ENCODE results near the gene ASCL5. TPM values are rescaled to one million over a fixed set of nuclear protein-coding genes. Genes with fewer than 3 reads are reported as not detected.
A peak's percentile ranks its signal among the peaks of the same experiment; 100 is the strongest.

Gene ASCL5
- total RNA-seq, 1 donor from 2014 or later = not detected

DNA sequence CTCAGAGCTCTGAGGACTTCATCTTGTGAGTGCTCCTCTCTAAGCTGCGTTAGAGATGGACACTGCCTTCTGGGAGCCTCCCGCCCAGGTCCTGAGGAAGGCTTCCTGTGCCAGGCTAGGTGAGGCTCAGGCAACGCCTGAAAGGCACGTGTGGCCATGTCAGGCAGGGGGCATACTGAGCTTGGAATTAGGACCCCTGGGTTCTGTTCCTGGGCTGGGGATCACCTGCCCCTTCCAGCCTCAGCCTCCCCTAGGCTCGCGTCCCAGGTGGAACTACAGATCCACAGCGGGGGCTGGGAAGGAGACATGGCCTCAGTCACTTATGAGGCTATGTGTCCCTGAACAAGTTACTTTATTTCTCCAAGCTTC, 10.0 kb upstream of the ASCL5 start:
- no peaks in the 10 kb centered on the region for H3K9me3 ChIP-seq
- no peaks in the 10 kb centered on the region for H3K27me3 ChIP-seq (ENCODE audit: low read depth)
- TF ChIP-seq, protein P1, sequence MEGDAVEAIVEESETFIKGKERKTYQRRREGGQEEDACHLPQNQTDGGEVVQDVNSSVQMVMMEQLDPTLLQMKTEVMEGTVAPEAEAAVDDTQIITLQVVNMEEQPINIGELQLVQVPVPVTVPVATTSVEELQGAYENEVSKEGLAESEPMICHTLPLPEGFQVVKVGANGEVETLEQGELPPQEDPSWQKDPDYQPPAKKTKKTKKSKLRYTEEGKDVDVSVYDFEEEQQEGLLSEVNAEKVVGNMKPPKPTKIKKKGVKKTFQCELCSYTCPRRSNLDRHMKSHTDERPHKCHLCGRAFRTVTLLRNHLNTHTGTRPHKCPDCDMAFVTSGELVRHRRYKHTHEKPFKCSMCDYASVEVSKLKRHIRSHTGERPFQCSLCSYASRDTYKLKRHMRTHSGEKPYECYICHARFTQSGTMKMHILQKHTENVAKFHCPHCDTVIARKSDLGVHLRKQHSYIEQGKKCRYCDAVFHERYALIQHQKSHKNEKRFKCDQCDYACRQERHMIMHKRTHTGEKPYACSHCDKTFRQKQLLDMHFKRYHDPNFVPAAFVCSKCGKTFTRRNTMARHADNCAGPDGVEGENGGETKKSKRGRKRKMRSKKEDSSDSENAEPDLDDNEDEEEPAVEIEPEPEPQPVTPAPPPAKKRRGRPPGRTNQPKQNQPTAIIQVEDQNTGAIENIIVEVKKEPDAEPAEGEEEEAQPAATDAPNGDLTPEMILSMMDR (IDR thresholded peaks at IDR 0.05) = no peak
- no peaks in the 10 kb centered on the region for H3K4me1 ChIP-seq
- no peak overlapping the region for H3K4me3 ChIP-seq
- H3K36me3 ChIP-seq = peaks cover 55% of the 10 kb centered on the region
- DNase-seq (no peak), ATAC-seq (peak in 1 of 2 donors; percentile 4)
- intact Hi-C loops (cut with DNase I) = no loop called here
- no peak overlapping the region for H3K27ac ChIP-seq

DNA sequence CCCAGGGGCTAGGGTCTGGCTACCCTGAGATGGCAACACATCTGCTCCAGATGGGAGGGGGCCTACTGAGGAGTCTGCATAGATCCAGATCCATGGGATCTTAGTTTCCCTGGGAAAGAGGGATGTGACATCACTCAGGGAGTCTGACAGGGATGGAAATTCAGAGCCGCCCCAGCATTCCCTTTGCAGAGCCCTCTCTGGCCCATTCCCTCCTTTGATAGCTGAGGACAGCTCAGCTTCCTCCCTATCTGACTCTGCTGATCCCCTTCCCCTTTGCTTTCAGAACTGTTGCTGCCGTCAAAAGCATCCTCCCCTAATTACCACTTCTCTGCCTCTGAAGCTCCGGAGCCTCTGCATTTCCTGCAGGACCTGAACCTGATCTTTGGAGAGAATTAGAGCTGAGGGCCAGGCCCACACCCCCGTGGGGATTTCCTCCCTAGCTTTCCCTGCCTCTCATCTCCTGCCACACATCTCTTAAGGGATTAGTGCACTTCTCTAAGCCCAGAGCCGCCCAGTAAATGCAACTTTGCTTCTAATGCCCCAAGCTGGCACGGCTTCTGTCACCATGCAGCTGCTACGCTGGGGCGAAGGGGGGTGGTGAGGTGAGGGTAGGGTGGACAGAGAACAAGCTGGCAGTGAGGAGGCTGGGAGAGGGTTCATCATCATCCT, 9.5 kb upstream of the ASCL5 start:
- Histone ChIP-seq H3K27ac (no peak overlapping the region), H3K36me3 (peaks cover 52% of the 10 kb centered on the region), H3K9me3 (no peaks in the 10 kb centered on the region), H3K27me3 (ENCODE audit: low read depth) (no peaks in the 10 kb centered on the region), H3K4me1 (no peaks in the 10 kb centered on the region), H3K4me3 (no peak overlapping the region)
- TF ChIP-seq, protein P1 (IDR thresholded peaks at IDR 0.05) = no peak
- ATAC-seq (no peak), DNase-seq (no peak)
- intact Hi-C loops (cut with DNase I) = no loop called here

DNA sequence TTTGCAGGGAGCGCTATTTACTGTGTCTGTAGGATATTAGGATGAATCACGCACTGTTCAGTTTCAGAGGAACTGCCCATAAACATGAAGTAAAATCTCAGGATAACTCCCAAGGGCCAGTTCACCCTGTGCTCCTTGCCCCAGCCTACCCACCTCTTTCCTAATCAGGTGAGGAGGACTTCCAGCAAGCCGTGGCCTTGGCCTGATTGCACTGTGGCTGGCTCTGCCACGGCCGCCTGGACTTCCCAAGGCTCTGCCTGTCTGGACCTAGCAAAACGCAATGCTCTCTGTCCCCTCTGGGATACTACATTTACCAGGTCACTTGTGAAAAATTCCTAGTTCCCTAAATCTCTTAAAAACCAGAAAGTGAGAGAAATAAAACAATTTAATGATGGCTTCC, 7.4 kb upstream of the ASCL5 start:
- H3K4me3 ChIP-seq = no peak overlapping the region
- TF ChIP-seq, protein P1 (IDR thresholded peaks at IDR 0.05) = no peak
- H3K4me1 ChIP-seq = no peaks in the 10 kb centered on the region
- intact Hi-C loops (cut with DNase I) = no loop called here
- no peak for DNase-seq
- no peaks in the 10 kb centered on the region for H3K9me3 ChIP-seq
- no peak for ATAC-seq
- H3K36me3 ChIP-seq = peaks cover 31% of the 10 kb centered on the region
- no peaks in the 10 kb centered on the region for H3K27me3 ChIP-seq (ENCODE audit: low read depth)
- H3K27ac ChIP-seq = no peak overlapping the region

DNA sequence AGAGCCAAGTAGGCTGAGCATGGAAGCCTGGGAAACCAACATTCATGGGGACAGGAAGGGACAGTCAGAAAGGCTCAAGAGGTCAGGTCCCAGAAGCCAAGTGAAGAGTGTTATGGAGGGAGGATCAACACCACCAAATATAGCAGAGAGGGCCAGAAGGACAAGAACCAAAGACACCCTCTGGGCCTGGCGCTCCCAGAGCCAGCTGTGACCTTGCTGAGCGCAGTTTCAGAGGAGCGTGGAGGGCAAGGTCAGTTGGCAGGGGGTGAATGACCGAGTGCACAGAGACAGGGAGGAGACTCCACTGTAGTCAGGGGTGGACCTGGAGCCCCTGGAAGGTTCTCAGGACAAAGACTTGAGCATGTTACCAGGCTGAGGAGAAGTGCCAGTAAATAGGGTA, 4.4 kb upstream of the ASCL5 start:
- Histone ChIP-seq H3K36me3 (peaks cover 18% of the 10 kb centered on the region), H3K4me3 (no peak overlapping the region), H3K27me3 (ENCODE audit: low read depth) (no peaks in the 10 kb centered on the region), H3K27ac (no peak overlapping the region), H3K9me3 (no peaks in the 10 kb centered on the region), H3K4me1 (no peaks in the 10 kb centered on the region)
- ATAC-seq (no peak), DNase-seq (peak; percentile 22)
- intact Hi-C loops (cut with DNase I) = no loop called here
- TF ChIP-seq, protein P1 (IDR thresholded peaks at IDR 0.05) = no peak

DNA sequence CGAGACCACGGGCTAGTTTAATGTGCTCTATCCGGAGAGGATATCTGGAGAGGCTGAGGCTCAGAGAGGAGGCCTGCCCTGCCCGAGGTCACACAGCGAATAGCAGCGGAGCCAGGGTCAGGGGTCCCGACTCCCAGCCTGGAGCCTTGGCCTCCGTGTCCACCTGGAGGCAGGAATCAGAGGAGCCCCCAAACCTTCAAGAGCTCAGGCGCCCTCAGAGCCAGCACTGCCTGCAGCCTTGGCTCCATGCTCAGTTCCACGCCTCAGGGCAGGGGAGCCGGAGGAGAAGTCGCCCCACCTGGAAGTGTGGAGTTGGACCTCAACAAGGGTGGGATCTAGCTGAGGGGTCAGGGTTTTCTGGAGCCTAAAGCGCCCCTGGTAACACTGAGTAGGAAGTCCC, 2.0 kb upstream of the ASCL5 start:
- Histone ChIP-seq H3K36me3 (no peaks in the 10 kb centered on the region), H3K4me1 (no peaks in the 10 kb centered on the region), H3K27ac (no peak overlapping the region), H3K9me3 (no peaks in the 10 kb centered on the region), H3K27me3 (ENCODE audit: low read depth) (no peaks in the 10 kb centered on the region), H3K4me3 (no peak overlapping the region)
- TF ChIP-seq, protein P1 (IDR thresholded peaks at IDR 0.05) = no peak
- ATAC-seq (no peak), DNase-seq (peak; percentile 37)
- intact Hi-C loops (cut with DNase I) = no loop called here
